GM12878 (cell line): ENCODE data around the gene RNF167. TPM values are rescaled to one million over a fixed set of nuclear protein-coding genes. Genes with fewer than 3 reads are reported as not detected.

Source experiments
- ASH2L ChIP-seq: fragments of 300-600, 200-600 bp; sonication (generic); IDR thresholded peaks from 2 replicates; pipeline ENCODE4 v1.6.1; 2017; ENCODE audit warnings: low read depth, mild to moderate bottlenecking, borderline replicate concordance
- BACH1 ChIP-seq: fragments of 450-650 bp; IDR thresholded peaks from 2 replicates; pipeline ENCODE4 v1.6.1; 2017; ENCODE audit warnings: mild to moderate bottlenecking, borderline replicate concordance
- BCL11A ChIP-seq: IDR thresholded peaks from 2 replicates; pipeline ENCODE4 v1.6.1; 2011; ENCODE audit warnings: low read depth, low read length
- CEBPZ ChIP-seq: fragments of 150-350 bp; IDR thresholded peaks from 2 replicates; pipeline ENCODE4 v1.6.1; 2016; ENCODE audit warnings: low read depth, low read length
- EED ChIP-seq: sonication (generic); IDR thresholded peaks from 2 replicates; pipeline ENCODE4 v1.6.1; 2016; ENCODE audit warnings: antibody characterized with exemption, low read depth
- ESRRA ChIP-seq: IDR thresholded peaks from 2 replicates; pipeline ENCODE4 v1.6.1; 2012; ENCODE audit warnings: mild to moderate bottlenecking, low read length, improper control_type of control experiment
- ETV6 ChIP-seq, 2 experiments: fragments of 450-650 bp in 1 of 2; IDR thresholded peaks in 1 of 2; conservative IDR thresholded peaks in 1 of 2; 2 replicates each; pipeline ENCODE4 v1.6.1; 2014; ENCODE audit warnings: antibody characterized with exemption in 1 of 2, borderline replicate concordance in 1 of 2, low read depth in 1 of 2, mild to moderate bottlenecking in 1 of 2, moderate library complexity in 1 of 2
- FOS ChIP-seq: IDR thresholded peaks from 3 replicates; pipeline ENCODE4 v1.6.1; 2011; ENCODE audit warnings: borderline replicate concordance; ENCODE audit not compliant: insufficient read length; ENCODE audit errors: extremely low read depth
- HCFC1 ChIP-seq: fragments of 150-350 bp; IDR thresholded peaks from 2 replicates; pipeline ENCODE4 v1.6.1; 2014; ENCODE audit warnings: low read length
- MLLT1 ChIP-seq: fragments of 450-650 bp; IDR thresholded peaks from 2 replicates; pipeline ENCODE4 v1.6.1; 2016; ENCODE audit warnings: mild to moderate bottlenecking
- MTA2 ChIP-seq: fragments of 450-650 bp; IDR thresholded peaks from 2 replicates; pipeline ENCODE4 v1.6.1; 2016; ENCODE audit warnings: low read depth, mild to moderate bottlenecking, moderate library complexity
- MYC ChIP-seq: IDR thresholded peaks from 2 replicates; pipeline ENCODE4 v1.6.1; 2011; ENCODE audit warnings: mild to moderate bottlenecking, low read length, moderate library complexity, inconsistent platforms; ENCODE audit not compliant: insufficient read depth, insufficient replicate concordance, insufficient read length, severe bottlenecking
- NFYA ChIP-seq: IDR thresholded peaks from 2 replicates; pipeline ENCODE4 v1.6.1; 2011; ENCODE audit warnings: low read depth, mild to moderate bottlenecking, low read length, improper control_type of control experiment, borderline replicate concordance
- POU2F2 ChIP-seq: IDR thresholded peaks from 3 replicates; pipeline ENCODE4 v1.6.1; 2011; ENCODE audit warnings: low read depth, mild to moderate bottlenecking, low read length, borderline replicate concordance
- RB1 ChIP-seq: fragments of 450-650 bp; formaldehyde crosslinking; IDR thresholded peaks from 2 replicates; pipeline ENCODE4 v1.6.1; 2017; ENCODE audit warnings: mild to moderate bottlenecking, borderline replicate concordance
- SIX5 ChIP-seq: IDR thresholded peaks from 2 replicates; pipeline ENCODE4 v1.6.1; 2011; ENCODE audit warnings: mild to moderate bottlenecking, low read depth, low read length, moderate library complexity; ENCODE audit not compliant: severe bottlenecking
- SPI1 ChIP-seq: IDR thresholded peaks from 2 replicates; pipeline ENCODE4 v1.6.1; 2011; ENCODE audit warnings: low read depth, mild to moderate bottlenecking, low read length, moderate library complexity, borderline replicate concordance; ENCODE audit not compliant: insufficient read depth
- SRF ChIP-seq, 2 experiments: IDR thresholded peaks; 2 replicates each; pipeline ENCODE4 v1.6.1; 2011; ENCODE audit warnings: low read depth in 2 of 2, low read length in 2 of 2, mild to moderate bottlenecking in 1 of 2, moderate library complexity in 1 of 2
- STAT1 ChIP-seq: fragments of 450-650 bp; conservative IDR thresholded peaks from 2 replicates; pipeline ENCODE4 v1.6.1; 2014; ENCODE audit warnings: antibody characterized with exemption, mild to moderate bottlenecking
- STAT3 ChIP-seq: IDR thresholded peaks from 2 replicates; pipeline ENCODE4 v1.6.1; 2011; ENCODE audit warnings: low read depth, low read length, improper control_type of control experiment
- YY1 ChIP-seq: IDR thresholded peaks from 2 replicates; pipeline ENCODE4 v1.6.1; 2011; ENCODE audit warnings: low read depth, mild to moderate bottlenecking, low read length
- ZNF207 ChIP-seq: fragments of 450-650 bp; IDR thresholded peaks from 2 replicates; pipeline ENCODE4 v1.6.1; 2014; ENCODE audit warnings: antibody characterized with exemption, mild to moderate bottlenecking, borderline replicate concordance
- polyA plus RNA-seq, 11 experiments: library from polyadenylated mRNA; depleted of rRNA in 4 of 11; unstranded in 6 of 11; stranded (reverse) in 5 of 11; fragments of >200 nt; fragmentation: Nextera tagmentation in 4 of 11; fragmentation: Illumina TruSeq in 1 of 11; extraction: Ambion mirVana in 4 of 11; extraction: Trizol in 1 of 11; gene quantifications; 1 replicate in 1 of 11; 2 replicates in 10 of 11; pipeline versions ENCODE4 v1.2.1 to v1.2.3, GENCODE V29; 2011 to 2016; ENCODE audit warnings: inconsistent platforms in 2 of 11, missing spikeins in 2 of 11, low read depth in 1 of 11
- total RNA-seq, 4 experiments: library from RNA; depleted of rRNA in 3 of 4; stranded (reverse); fragments of >200 nt in 3 of 4; fragmentation: Illumina TruSeq in 1 of 4; extraction: Trizol in 1 of 4; gene quantifications; 2 replicates each; pipeline versions ENCODE4 v1.2.1 to v1.2.3, GENCODE V29; 2013 to 2021
- TF ChIP-seq, protein P1 (sequence below): fragments of 450-650 bp; IDR thresholded peaks from 2 replicates; pipeline ENCODE4 v1.6.1; 2017; ENCODE audit warnings: borderline replicate concordance
- TF ChIP-seq, protein P2 (sequence below): IDR thresholded peaks from 2 replicates; pipeline ENCODE4 v1.6.1; 2012; ENCODE audit warnings: low read depth, low read length, improper control_type of control experiment

RNF167 gene
- total and polyA plus RNA-seq, 10 of the 15 experiments (the other 5 are each of a cell fraction or from before 2014, with no cell fraction given): 33.6 to 147 (median 57.6) TPM

DNA sequence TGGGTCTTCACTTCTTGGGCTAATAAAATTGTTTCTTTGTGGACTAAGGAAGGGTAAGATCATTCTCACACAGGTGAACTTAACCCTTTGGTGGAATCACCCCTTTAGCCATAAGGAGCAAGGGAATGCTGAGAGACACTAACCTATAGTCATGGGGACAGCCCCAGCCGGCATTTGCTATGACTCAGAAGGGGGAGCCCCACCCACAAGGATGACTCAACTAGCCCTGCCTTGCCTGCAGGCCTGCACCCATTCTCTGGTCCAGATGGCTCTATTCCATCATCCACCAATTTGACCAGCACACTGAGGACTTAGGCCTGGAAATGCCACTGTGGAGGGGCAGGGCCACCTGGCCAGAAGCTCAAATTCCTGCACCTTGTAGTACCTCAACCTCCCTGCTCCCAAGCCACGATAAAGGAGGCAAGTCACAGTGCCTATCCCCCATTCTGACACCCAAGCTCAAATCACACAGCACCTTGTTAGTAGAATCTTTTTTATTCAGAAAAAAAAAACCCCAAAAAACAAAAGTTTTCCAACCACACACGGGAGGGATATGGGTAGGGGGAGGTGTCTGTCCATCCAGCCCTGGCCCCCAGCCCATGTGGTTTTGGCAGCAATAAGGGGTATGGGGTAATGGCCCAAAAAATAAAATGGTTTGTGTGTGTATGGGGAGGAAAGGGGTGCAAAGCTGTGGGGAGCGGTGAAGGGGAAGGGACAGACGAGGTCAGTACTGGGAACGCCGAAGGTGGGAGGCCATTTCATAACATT, 5.3 kb downstream of the RNF167 start (continued):
- TF ChIP-seq, protein P1, sequence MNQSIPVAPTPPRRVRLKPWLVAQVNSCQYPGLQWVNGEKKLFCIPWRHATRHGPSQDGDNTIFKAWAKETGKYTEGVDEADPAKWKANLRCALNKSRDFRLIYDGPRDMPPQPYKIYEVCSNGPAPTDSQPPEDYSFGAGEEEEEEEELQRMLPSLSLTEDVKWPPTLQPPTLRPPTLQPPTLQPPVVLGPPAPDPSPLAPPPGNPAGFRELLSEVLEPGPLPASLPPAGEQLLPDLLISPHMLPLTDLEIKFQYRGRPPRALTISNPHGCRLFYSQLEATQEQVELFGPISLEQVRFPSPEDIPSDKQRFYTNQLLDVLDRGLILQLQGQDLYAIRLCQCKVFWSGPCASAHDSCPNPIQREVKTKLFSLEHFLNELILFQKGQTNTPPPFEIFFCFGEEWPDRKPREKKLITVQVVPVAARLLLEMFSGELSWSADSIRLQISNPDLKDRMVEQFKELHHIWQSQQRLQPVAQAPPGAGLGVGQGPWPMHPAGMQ: no peak
- TF ChIP-seq POU2F2: peak; percentile 58; the same call in 2 of the 3 replicates
- no peak for TF ChIP-seq ASH2L
- TF ChIP-seq EED: peak; percentile 87
- no peak for TF ChIP-seq STAT1
- TF ChIP-seq ESRRA: no peak
- TF ChIP-seq STAT3: no peak
- no peak for TF ChIP-seq SPI1
- TF ChIP-seq, protein P2, sequence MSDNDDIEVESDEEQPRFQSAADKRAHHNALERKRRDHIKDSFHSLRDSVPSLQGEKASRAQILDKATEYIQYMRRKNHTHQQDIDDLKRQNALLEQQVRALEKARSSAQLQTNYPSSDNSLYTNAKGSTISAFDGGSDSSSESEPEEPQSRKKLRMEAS: no peak
- no peak for TF ChIP-seq NFYA
- no peak for TF ChIP-seq HCFC1
- 0 out of 4 replicates have a peak, but pooled peaks of 1 of the 2 experiments have one; percentile 60 for TF ChIP-seq SRF (IDR thresholded peaks at IDR 0.05; ENCODE audit: low read depth in 2 of 2, low read length in 2 of 2)
- TF ChIP-seq FOS: no peak
- TF ChIP-seq BACH1: peak; percentile 99
- no peak for TF ChIP-seq SIX5
- TF ChIP-seq CEBPZ: no peak
- no peak; the same call in 1 of the 2 replicates for TF ChIP-seq MTA2
- TF ChIP-seq MLLT1: peak; percentile 75
- TF ChIP-seq ZNF207: no peak
- no peak for TF ChIP-seq RB1
- TF ChIP-seq MYC: no peak
- peak; percentile 92 for TF ChIP-seq BCL11A
- peak in 1 of 2 experiments; percentile 53; a peak in 2 of 4 replicates for TF ChIP-seq ETV6 (conservative IDR thresholded peaks at IDR 0.05 in 1 of 2, IDR thresholded peaks at IDR 0.05 in 1 of 2; ENCODE audit: borderline replicate concordance in 1 of 2, low read depth in 1 of 2)
- TF ChIP-seq YY1: peak; percentile 51; the same call in 1 of the 2 replicates
